ENCODE measurements around the gene MSL1.
"Not testable (repeated sequence)": the region's sequence is repeated elsewhere in the genome, so short reads cannot be mapped to it uniquely, and the experiment has no call there.

Gene MSL1

DNA sequence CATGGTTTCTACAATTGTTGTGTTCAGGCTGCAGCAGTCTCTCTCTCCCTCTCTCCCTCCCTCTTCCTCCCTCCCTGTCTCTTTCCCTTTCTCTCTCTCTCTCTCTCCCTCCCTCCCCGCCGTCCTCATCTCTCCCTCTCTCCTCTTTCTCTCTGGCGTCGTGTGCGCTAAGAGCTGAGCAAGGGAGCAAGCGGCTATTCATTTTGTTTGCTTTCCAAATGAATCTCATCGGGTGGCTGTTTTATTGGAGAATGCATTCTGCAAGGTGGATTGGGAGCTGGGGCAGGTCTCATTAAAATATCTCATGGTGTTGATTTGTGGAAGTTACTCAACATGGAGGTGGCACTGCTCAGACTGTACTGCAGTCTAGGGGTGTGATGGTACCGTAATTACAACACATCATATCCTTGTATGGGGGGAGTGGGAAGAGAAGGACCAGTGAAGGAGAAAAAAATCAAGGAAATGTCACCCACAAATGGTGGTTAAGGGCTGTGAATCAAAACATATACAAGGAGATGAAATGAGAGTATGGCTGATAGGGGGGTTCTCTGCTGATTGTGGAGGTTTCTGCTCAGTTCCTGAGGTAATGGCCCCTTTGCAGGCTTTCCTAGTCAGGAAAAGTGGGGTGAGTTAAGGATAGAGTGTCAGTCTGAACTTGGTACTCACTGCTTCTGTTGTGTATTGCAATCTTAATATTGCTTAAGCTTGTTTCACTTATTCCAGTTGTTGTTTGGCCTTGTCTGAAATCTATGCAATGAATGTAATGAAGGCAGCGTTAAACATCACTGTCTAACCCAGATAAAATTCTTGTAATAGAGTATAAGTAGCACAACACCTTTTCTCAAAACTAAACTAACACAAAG, 2.7 kb downstream of the MSL1 start:
- DNase-seq (ENCODE audit: low read depth): no peak

DNA sequence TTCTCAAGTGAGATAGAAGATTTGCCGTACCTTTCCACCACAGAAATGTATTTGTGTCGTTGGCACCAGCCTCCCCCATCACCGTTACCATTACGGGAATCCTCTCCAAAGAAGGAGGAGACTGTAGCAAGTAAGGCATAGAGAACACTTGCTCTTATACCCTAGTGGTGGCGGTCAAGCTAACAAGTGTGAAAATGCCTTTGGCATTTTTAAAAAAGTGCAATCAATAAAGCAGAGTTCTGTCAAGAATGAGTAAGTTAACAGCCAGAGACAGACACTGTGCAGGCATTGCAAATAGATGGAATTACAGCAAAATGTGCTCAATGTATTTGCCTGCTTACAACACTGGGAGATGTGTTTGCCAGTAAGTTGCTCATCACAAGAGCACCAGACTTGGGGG, 7.7 kb downstream of the MSL1 start:
- DNase-seq (ENCODE audit: low read depth): no peak

GRCh38 chr17:40130352-40131042, 8.7 kb downstream of the MSL1 start:
- no peak for DNase-seq (ENCODE audit: low read depth)

- no peak for DNase-seq (ENCODE audit: low read depth)
Observed at GRCh38 chr17:40134184-40134583, 12.4 kb downstream of the MSL1 start.

- no peak for DNase-seq (ENCODE audit: low read depth)
Observed at GRCh38 chr17:40135817-40136216, 14.0 kb downstream of the MSL1 start.

DNA sequence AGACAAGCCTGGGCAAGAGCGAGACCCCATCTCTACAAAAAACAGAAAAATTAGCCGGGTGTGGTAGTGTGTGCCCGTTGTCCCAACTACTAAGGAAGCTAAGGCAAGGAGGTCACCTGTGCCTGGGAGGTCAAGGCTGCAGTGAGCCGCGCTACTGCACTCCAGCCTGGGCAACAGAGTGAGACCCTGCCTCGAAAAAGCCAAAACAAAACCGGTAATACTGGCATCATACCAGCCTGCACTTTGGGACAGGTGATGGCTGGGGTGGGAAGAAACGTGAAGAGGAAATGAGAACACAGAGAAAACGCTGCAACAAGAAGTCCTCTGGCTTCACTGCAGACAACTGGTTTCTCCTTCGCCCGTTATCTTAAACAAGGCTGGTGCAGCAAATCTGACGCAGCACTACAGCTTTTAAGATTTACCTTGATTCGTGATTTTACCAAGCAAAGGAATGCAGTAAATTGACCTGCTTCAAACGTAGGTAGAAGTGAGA, 17.8 kb downstream of the MSL1 start:
- DNase-seq (ENCODE audit: low read depth): no peak

DNA sequence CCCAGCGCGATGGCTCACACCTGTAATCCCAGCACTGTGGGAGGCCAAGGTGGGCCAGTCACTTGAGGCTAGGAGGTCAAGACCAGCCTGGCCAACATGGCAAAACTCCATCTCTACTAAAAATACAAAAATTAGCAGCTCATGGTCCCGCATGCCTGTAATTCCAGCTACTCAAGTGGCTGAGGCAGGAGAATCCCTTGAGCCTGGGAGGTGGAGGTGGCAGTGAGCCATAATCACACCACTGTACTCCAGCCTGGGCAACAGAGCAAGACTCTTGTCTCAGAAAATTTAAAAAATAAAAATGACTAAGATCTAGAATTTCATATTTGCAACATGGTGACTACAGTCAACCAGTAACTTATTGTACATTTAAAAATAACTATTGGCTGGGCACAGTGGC, 21.4 kb downstream of the MSL1 start:
- not testable (repeated sequence) for DNase-seq (ENCODE audit: low read depth)

DNA sequence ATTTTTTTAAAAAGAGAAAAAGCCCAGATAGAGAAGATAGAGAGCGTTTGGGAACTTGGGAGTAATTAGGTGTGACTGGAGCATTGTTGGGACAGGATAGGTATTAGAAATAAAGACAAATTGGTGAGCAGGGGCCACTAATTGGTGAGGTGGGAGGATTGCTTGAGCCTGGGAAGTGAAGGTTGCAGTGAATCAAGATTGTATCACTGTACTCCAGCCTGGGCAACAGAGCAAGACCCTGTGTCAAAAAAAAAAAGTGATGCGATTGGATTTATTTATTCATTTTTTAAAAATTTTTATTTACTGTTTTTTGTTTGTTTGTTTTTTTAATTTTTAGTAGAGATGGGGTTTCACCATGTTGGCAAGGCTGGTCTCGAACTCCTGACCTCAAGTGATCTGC, 23.7 kb downstream of the MSL1 start:
- DNase-seq (ENCODE audit: low read depth): no peak

DNA sequence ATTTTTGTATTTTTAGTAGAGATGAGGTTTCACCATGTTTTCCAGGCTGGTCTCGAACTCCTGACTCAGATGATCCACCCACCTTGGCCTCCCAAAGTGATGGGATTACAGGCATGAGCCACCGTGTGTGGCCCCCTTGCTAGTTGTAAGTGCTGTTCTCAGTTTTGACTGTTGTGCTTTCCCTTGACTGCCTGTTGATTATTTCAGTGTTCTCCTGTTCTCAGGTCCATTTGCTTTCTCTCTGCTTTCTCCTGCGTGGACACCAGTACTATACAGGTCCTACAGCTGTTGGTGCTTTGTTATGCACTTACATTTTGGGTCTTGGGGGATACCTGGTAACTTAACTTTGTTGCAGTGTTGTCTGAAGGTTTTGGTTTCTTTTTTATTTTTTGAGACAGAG, 26.8 kb downstream of the MSL1 start:
- DNase-seq (ENCODE audit: low read depth): no peak

GRCh38 chr17:40150276-40150675, 28.5 kb downstream of the MSL1 start:
- DNase-seq (ENCODE audit: low read depth): no peak

- no peak for DNase-seq (ENCODE audit: low read depth)
Observed at GRCh38 chr17:40151414-40151963, 29.7 kb downstream of the MSL1 start.

- no peak for DNase-seq (ENCODE audit: low read depth)
Observed at GRCh38 chr17:40153603-40154236, 31.9 kb downstream of the MSL1 start.

GRCh38 chr17:40157973-40158372, 36.2 kb downstream of the MSL1 start:
- DNase-seq (ENCODE audit: low read depth): no peak

DNA sequence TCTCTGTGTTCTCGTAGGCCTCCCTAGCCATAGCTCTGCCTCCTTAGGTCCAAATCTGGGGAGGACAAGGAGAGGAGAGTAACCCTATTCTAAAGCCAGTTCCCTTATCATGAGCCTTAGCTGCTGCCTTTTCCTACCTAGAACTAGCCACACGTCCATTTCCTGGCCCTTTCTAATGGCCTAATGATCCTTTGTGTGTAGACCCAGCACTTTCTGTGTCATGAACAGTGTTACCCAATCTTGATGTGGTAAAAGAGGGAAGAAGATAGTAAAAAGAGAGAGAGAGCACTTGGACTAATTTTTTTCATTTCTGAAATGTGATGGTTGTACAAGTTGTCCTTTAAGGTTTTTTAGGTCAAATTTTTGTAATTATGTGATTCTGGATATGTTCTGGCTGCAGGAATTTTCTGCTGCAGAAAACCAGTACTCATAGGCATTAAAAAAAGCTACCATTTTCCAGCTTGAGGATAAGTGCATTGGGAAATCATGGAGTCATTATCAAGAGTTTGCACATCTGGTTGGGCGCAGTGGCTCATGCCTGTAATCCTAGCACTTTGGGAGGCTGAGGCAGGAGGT, 36.8 kb downstream of the MSL1 start:
- no peak for DNase-seq (ENCODE audit: low read depth)

- DNase-seq (ENCODE audit: low read depth): no peak
Observed at GRCh38 chr17:40159456-40159855, 37.7 kb downstream of the MSL1 start.

- DNase-seq (ENCODE audit: low read depth): no peak
Observed at GRCh38 chr17:40167685-40168261, 46.0 kb downstream of the MSL1 start.

GRCh38 chr17:40168262-40168832, 46.6 kb downstream of the MSL1 start:
- no peak for DNase-seq (ENCODE audit: low read depth)

DNA sequence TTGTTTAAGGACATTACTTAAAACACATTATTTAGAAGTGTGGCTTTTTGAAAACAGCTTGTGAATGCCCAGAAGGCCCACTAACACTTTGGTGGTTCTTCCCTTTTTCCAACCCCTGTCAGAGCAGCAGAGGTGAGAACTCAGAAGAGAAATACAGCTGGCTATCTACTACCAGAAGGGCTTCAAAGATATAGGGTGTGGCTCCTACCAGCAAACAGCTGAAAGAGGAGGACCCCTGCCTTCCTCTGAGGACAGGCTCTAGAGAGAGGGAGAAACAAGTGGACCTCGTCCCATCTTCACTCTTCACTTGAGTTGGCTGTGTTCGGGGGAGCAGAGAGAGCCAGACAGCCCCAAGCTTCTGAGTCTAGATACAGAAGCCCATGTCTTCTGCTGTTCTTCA, 48.6 kb downstream of the MSL1 start:
- no peak for DNase-seq (ENCODE audit: low read depth)

DNA sequence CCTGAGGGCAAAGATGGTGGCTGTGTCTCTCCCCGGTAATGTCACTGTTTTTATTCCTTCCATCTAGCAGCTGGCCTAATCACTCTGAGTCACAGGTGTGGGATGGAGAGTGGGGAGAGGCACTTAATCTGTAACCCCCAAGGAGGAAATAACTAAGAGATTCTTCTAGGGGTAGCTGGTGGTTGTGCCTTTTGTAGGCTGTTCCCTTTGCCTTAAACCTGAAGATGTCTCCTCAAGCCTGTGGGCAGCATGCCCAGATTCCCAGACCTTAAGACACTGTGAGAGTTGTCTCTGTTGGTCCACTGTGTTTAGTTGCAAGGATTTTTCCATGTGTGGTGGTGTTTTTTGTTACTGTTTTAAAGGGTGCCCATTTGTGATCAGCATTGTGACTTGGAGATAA, 50.0 kb downstream of the MSL1 start:
- no peak for DNase-seq (ENCODE audit: low read depth)

- no peak for DNase-seq (ENCODE audit: low read depth)
Observed at GRCh38 chr17:40173091-40173777, 51.5 kb downstream of the MSL1 start.

DNA sequence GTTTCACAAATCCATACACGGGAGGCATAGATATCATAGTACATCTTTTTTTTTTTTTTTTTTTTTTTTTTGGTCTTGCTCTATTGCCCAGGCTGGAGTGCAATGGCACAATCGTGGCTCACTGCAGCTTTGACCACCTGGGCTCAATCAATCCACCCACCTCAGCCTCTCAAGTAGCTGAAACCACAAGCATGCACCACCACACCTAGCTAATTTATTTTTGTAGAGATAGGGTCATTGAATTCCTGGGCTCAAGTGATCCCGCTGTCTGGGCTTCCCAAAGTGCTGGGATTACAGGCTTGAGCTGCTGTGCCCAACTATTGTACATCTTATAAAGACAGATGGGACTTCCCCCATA, 52.0 kb downstream of the MSL1 start:
- DNase-seq (ENCODE audit: low read depth): no peak

Data from activated T-cell treated with anti-CD3 and anti-CD28 coated beads for 48 hours (primary cell).